HEK293T (cell line): Measurements from ENCODE around the gene KLRC2.

Experiments
- BHLHE40 ChIP-seq: fragments of 450-650 bp; IDR thresholded peaks from 2 replicates; pipeline ENCODE4 v1.6.1; 2016; ENCODE audit warnings: mild to moderate bottlenecking, moderate library complexity, borderline replicate concordance
- FOXA1 ChIP-seq: fragments of 450-650 bp; IDR thresholded peaks from 2 replicates; pipeline ENCODE4 v1.6.1; 2016; ENCODE audit warnings: mild to moderate bottlenecking
- HDGF ChIP-seq: fragments of 450-650 bp; IDR thresholded peaks from 2 replicates; pipeline ENCODE4 v1.6.1; 2017; ENCODE audit warnings: antibody characterized with exemption, borderline replicate concordance
- SUZ12 ChIP-seq: fragments of 450-650 bp; IDR thresholded peaks from 2 replicates; pipeline ENCODE4 v1.6.1; 2016; ENCODE audit warnings: mild to moderate bottlenecking

DNA sequence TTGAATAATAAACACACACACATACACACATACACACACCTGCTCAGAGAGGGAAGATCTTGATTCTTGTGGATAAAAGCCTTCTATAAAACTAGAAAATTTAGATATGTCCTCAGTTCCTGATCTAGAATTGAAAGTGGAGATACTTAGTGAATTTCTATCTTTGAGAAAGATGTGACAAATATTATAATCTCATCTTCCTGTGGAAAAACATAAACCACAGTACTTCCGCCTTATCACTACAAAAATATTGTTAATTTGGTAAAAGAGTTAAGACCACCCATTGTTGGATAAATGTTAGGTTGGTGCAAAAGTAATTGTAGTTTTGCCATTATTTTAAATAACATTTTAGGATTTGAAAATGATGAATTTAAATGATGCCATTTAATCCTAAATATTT is 45.9 kb downstream of the KLRC2 start, which contains the start of gene KLRK1:
- TF ChIP-seq HDGF, result no peak
- TF ChIP-seq SUZ12, result no peak
- no peak for TF ChIP-seq FOXA1
- TF ChIP-seq BHLHE40, result no peak
